Fibroblast of skin of right quadriceps (primary cell): Measurements from ENCODE around the gene ZNF212.

Source experiments
- DNase-seq: peaks from one replicate; pipeline ENCODE4 v3.0.0-alpha.2; 2013

Gene ZNF212

GRCh38 chr7:149239345-149240143 is at the start of gene ZNF212:
Gene ZNF212 (plus strand): TSS chr7:149239651. CDS start chr7:149239779, 128 bp downstream.
- peak; percentile 84 for DNase-seq

- DNase-seq, result no peak
Measured at GRCh38 chr7:149191851-149192250, 47.6 kb upstream of the ZNF212 start.

- no peak for DNase-seq
Measured at GRCh38 chr7:149194799-149195179, 44.7 kb upstream of the ZNF212 start.

- peak; percentile 86 for DNase-seq
Measured at GRCh38 chr7:149195180-149196150, 44.0 kb upstream of the ZNF212 start, which contains the start of gene ZNF282. Gene ZNF282 (plus strand): TSS chr7:149195546. CDS start chr7:149195590, 44 bp downstream.

- DNase-seq, result no peak
Measured at GRCh38 chr7:149196151-149196704, 43.2 kb upstream of the ZNF212 start.

GRCh38 chr7:149196705-149197171 is 42.7 kb upstream of the ZNF212 start:
- no peak for DNase-seq

GRCh38 chr7:149197675-149198074 is 41.8 kb upstream of the ZNF212 start:
- DNase-seq, result no peak

- no peak for DNase-seq
Measured at GRCh38 chr7:149198161-149198816, 41.2 kb upstream of the ZNF212 start.

GRCh38 chr7:149199234-149199995 is 40.0 kb upstream of the ZNF212 start:
- DNase-seq, result no peak

- DNase-seq, result no peak
Measured at GRCh38 chr7:149202831-149203231, 36.6 kb upstream of the ZNF212 start.

GRCh38 chr7:149205690-149206381 is 33.6 kb upstream of the ZNF212 start:
- no peak for DNase-seq

- no peak for DNase-seq
Measured at GRCh38 chr7:149207324-149208035, 32.0 kb upstream of the ZNF212 start.

- DNase-seq, result peak; percentile 44
Measured at GRCh38 chr7:149209518-149210269, 29.8 kb upstream of the ZNF212 start.

GRCh38 chr7:149210551-149210950 is 28.9 kb upstream of the ZNF212 start:
- no peak for DNase-seq

- no peak for DNase-seq
Measured at GRCh38 chr7:149214020-149214720, 25.3 kb upstream of the ZNF212 start.

GRCh38 chr7:149216402-149216801 is 23.0 kb upstream of the ZNF212 start:
- no peak for DNase-seq

- no peak for DNase-seq
Measured at GRCh38 chr7:149217570-149217969, 21.9 kb upstream of the ZNF212 start.

- DNase-seq, result no peak
Measured at GRCh38 chr7:149218469-149219420, 20.7 kb upstream of the ZNF212 start.
